Liver (tissue), 9 donors: ENCODE data around the gene PYGM. TPM values are rescaled to one million over a fixed set of nuclear protein-coding genes. Genes with fewer than 3 reads are reported as not detected.

Source experiments
- DNase-seq: peaks from one replicate; pipeline ENCODE4 v3.0.0-alpha.2; 2017; ENCODE audit warnings: low spot score
- H3K27ac ChIP-seq, 2 donors: one replicate each; pipeline ENCODE4 v1.7.0; 2013; ENCODE audit warnings: inconsistent platforms in 2 of 2, low read length in 2 of 2, control low read depth in 1 of 2, low read depth in 1 of 2, mild to moderate bottlenecking in 1 of 2
- H3K27me3 ChIP-seq, 4 donors: one replicate each; pipeline versions ENCODE4 v1.6.1 to v1.7.0; 2013; ENCODE audit warnings: low read length in 3 of 4, inconsistent platforms in 1 of 4, mild to moderate bottlenecking in 1 of 4, moderate library complexity in 1 of 4; ENCODE audit not compliant: control insufficient read depth in 4 of 4, insufficient read depth in 4 of 4
- H3K36me3 ChIP-seq, 4 donors: one replicate each; pipeline versions ENCODE4 v1.6.1 to v1.7.0; 2013; ENCODE audit warnings: low read length in 3 of 4, mild to moderate bottlenecking in 3 of 4, low read depth in 1 of 4, moderate library complexity in 1 of 4; ENCODE audit not compliant: control insufficient read depth in 4 of 4, insufficient read depth in 3 of 4
- H3K4me1 ChIP-seq, 4 donors: one replicate each; pipeline versions ENCODE4 v1.6.1 to v1.7.0; 2013; ENCODE audit warnings: low read length in 3 of 4, mild to moderate bottlenecking in 3 of 4, moderate library complexity in 1 of 4; ENCODE audit not compliant: control insufficient read depth in 4 of 4, insufficient read depth in 4 of 4
- H3K4me3 ChIP-seq, 3 donors: one replicate each; pipeline versions ENCODE4 v1.6.1 to v1.7.0; 2013; ENCODE audit warnings: low read length in 3 of 3, control low read depth in 1 of 3, low read depth in 1 of 3, mild to moderate bottlenecking in 1 of 3
- H3K9ac ChIP-seq, 2 donors: one replicate each; pipeline ENCODE4 v1.7.0; 2013; ENCODE audit warnings: low read length in 2 of 2, mild to moderate bottlenecking in 2 of 2, moderate library complexity in 2 of 2, control low read depth in 1 of 2, low read depth in 1 of 2
- H3K9me3 ChIP-seq, 4 donors: one replicate each; pipeline versions ENCODE4 v1.6.1 to v1.7.0; 2013; ENCODE audit warnings: low read length in 3 of 4; ENCODE audit not compliant: control insufficient read depth in 4 of 4
- CTCF ChIP-seq: fragments of 150-350 bp; IDR thresholded peaks from 2 replicates; pipeline ENCODE4 v1.5.1; 2017; ENCODE audit warnings: improper control_type of control experiment, low read depth, low read length; ENCODE audit not compliant: missing input control
- EGR1 ChIP-seq, 2 donors: IDR thresholded peaks; 2 replicates each; pipeline ENCODE4 v1.6.1; 2016 to 2018; ENCODE audit warnings: antibody characterized with exemption in 2 of 2, low read depth in 2 of 2
- FOXA1 ChIP-seq: IDR thresholded peaks from 2 replicates; pipeline ENCODE4 v1.6.1; 2016; ENCODE audit warnings: antibody characterized with exemption
- FOXA2 ChIP-seq: IDR thresholded peaks from 2 replicates; pipeline ENCODE4 v1.6.1; 2016; ENCODE audit warnings: antibody characterized with exemption
- GABPA ChIP-seq, 2 donors: IDR thresholded peaks in 1 of 2; conservative IDR thresholded peaks in 1 of 2; 2 replicates each; pipeline ENCODE4 v1.6.1; 2016; ENCODE audit warnings: antibody characterized with exemption in 2 of 2, mild to moderate bottlenecking in 1 of 2, moderate library complexity in 1 of 2
- HNF4A ChIP-seq, 2 donors: conservative IDR thresholded peaks; 2 replicates each; pipeline ENCODE4 v1.6.1; 2016; ENCODE audit warnings: antibody characterized with exemption in 2 of 2, mild to moderate bottlenecking in 2 of 2
- HNF4G ChIP-seq: IDR thresholded peaks from 2 replicates; pipeline ENCODE4 v1.6.1; 2016; ENCODE audit warnings: antibody characterized with exemption
- JUND ChIP-seq, 2 donors: IDR thresholded peaks; 2 replicates each; pipeline ENCODE4 v1.6.1; 2016; ENCODE audit warnings: antibody characterized with exemption in 2 of 2
- NR2F2 ChIP-seq: IDR thresholded peaks from 2 replicates; pipeline ENCODE4 v1.6.1; 2016; ENCODE audit warnings: antibody characterized with exemption
- RAD21 ChIP-seq, 2 donors: IDR thresholded peaks; 2 replicates each; pipeline ENCODE4 v1.6.1; 2016; ENCODE audit warnings: antibody characterized with exemption in 2 of 2, mild to moderate bottlenecking in 2 of 2
- RXRA ChIP-seq, 2 donors: IDR thresholded peaks; 2 replicates each; pipeline ENCODE4 v1.6.1; 2017 to 2018; ENCODE audit warnings: antibody characterized with exemption in 2 of 2, mild to moderate bottlenecking in 1 of 2
- SP1 ChIP-seq: IDR thresholded peaks from 2 replicates; pipeline ENCODE4 v1.6.1; 2018; ENCODE audit warnings: antibody characterized with exemption, mild to moderate bottlenecking
- TAF1 ChIP-seq: conservative IDR thresholded peaks from 2 replicates; pipeline ENCODE4 v1.6.1; 2016; ENCODE audit warnings: antibody characterized with exemption, mild to moderate bottlenecking
- YY1 ChIP-seq: IDR thresholded peaks from 2 replicates; pipeline ENCODE4 v1.6.1; 2016; ENCODE audit warnings: antibody characterized with exemption, mild to moderate bottlenecking
- ZBTB33 ChIP-seq: IDR thresholded peaks from 2 replicates; pipeline ENCODE4 v1.6.1; 2016; ENCODE audit warnings: antibody characterized with exemption
- WGBS: extraction: QIAGEN DNeasy Blood & Tissue Kit; methylation state at CpG from one replicate; pipeline ENCODE4 v1.1.7; 2013; 5-methylcytosine and 5-hydroxymethylcytosine counted together
- polyA plus RNA-seq, 2 donors: library from polyadenylated mRNA; stranded (reverse) in 1 of 2; unstranded in 1 of 2; fragments of 200-250 nt in 1 of 2; fragments of >200 nt in 1 of 2; fragmentation: Nextera tagmentation in 1 of 2; extraction: Ambion mirVana in 1 of 2; gene quantifications; one replicate each; pipeline versions ENCODE4 v1.2.1 to v1.2.3, GENCODE V29; 2013 to 2015
- total RNA-seq, 2 donors: library from RNA; depleted of rRNA; stranded (reverse); fragments of >200 nt; gene quantifications; one replicate each; pipeline ENCODE4 v1.2.3, GENCODE V29; 2014
- TF ChIP-seq, protein P1 (sequence below): IDR thresholded peaks from 2 replicates; pipeline ENCODE4 v1.6.1; 2016; ENCODE audit warnings: antibody characterized with exemption, mild to moderate bottlenecking
- TF ChIP-seq, protein P2 (sequence below): IDR thresholded peaks from 2 replicates; pipeline ENCODE4 v1.6.1; 2016; ENCODE audit warnings: antibody characterized with exemption
- TF ChIP-seq, protein P3 (sequence below): IDR thresholded peaks from 2 replicates; pipeline ENCODE4 v1.6.1; 2016; ENCODE audit warnings: antibody characterized with exemption
- donor health status: healthy.
- donor health status: healthy.
- donor health status: healthy.
- donor health status: healthy.
- donor health status: healthy.

Gene PYGM
- total and polyA plus RNA-seq, 4 donors: 0.23 to 1.3 (median 0.29) TPM

DNA sequence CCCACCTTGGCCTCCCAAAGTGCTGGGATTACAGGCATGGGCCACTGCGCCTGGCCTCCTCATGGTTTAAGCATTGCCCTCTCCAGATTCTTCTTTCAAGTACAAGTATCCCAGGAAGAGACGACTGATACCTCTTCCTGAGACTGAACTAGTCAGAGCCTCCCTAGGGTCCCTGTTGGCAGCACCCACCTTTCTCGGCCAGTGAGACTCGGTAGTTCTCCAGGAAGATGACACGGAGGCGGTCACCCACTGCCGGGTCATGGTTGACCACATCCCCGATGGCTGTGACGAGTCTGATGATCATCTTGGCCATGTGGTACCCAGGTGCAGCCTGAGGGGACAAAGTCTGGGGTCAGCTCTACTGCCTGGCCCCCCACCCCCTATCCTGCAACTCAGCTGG is 8.6 kb downstream of the PYGM start:
- H3K9ac ChIP-seq: no peak overlapping the region
- no peaks in the 10 kb centered on the region for H3K27me3 ChIP-seq
- TF ChIP-seq FOXA2: no peak
- no peak for TF ChIP-seq SP1
- no peak for TF ChIP-seq RXRA (IDR thresholded peaks at IDR 0.05)
- no peak for TF ChIP-seq GABPA (IDR thresholded peaks at IDR 0.05 in 1 of 2, conservative IDR thresholded peaks at IDR 0.05 in 1 of 2)
- TF ChIP-seq, protein P1, sequence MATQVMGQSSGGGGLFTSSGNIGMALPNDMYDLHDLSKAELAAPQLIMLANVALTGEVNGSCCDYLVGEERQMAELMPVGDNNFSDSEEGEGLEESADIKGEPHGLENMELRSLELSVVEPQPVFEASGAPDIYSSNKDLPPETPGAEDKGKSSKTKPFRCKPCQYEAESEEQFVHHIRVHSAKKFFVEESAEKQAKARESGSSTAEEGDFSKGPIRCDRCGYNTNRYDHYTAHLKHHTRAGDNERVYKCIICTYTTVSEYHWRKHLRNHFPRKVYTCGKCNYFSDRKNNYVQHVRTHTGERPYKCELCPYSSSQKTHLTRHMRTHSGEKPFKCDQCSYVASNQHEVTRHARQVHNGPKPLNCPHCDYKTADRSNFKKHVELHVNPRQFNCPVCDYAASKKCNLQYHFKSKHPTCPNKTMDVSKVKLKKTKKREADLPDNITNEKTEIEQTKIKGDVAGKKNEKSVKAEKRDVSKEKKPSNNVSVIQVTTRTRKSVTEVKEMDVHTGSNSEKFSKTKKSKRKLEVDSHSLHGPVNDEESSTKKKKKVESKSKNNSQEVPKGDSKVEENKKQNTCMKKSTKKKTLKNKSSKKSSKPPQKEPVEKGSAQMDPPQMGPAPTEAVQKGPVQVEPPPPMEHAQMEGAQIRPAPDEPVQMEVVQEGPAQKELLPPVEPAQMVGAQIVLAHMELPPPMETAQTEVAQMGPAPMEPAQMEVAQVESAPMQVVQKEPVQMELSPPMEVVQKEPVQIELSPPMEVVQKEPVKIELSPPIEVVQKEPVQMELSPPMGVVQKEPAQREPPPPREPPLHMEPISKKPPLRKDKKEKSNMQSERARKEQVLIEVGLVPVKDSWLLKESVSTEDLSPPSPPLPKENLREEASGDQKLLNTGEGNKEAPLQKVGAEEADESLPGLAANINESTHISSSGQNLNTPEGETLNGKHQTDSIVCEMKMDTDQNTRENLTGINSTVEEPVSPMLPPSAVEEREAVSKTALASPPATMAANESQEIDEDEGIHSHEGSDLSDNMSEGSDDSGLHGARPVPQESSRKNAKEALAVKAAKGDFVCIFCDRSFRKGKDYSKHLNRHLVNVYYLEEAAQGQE: no peak
- TF ChIP-seq RAD21 (IDR thresholded peaks at IDR 0.05): no peak
- TF ChIP-seq TAF1: no peak
- TF ChIP-seq EGR1 (IDR thresholded peaks at IDR 0.05; ENCODE audit: low read depth in 2 of 2): no peak
- TF ChIP-seq, protein P2, sequence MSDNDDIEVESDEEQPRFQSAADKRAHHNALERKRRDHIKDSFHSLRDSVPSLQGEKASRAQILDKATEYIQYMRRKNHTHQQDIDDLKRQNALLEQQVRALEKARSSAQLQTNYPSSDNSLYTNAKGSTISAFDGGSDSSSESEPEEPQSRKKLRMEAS: no peak
- no peak for TF ChIP-seq HNF4G
- no peak for TF ChIP-seq FOXA1
- TF ChIP-seq JUND (IDR thresholded peaks at IDR 0.05): no peak
- TF ChIP-seq YY1: no peak
- no peak for TF ChIP-seq ZBTB33
- TF ChIP-seq, protein P3, sequence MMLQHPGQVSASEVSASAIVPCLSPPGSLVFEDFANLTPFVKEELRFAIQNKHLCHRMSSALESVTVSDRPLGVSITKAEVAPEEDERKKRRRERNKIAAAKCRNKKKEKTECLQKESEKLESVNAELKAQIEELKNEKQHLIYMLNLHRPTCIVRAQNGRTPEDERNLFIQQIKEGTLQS: no peak
- TF ChIP-seq HNF4A (conservative IDR thresholded peaks at IDR 0.05): no peak
- H3K9me3 ChIP-seq: no peaks in the 10 kb centered on the region
- no peaks in the 10 kb centered on the region for H3K36me3 ChIP-seq
- no peak overlapping the region for H3K27ac ChIP-seq
- WGBS: 94% methylated on average over 9 of the region's 9 CpGs
- no peak overlapping the region for H3K4me3 ChIP-seq
- no peaks in the 10 kb centered on the region for H3K4me1 ChIP-seq
- DNase-seq: no peak

DNA sequence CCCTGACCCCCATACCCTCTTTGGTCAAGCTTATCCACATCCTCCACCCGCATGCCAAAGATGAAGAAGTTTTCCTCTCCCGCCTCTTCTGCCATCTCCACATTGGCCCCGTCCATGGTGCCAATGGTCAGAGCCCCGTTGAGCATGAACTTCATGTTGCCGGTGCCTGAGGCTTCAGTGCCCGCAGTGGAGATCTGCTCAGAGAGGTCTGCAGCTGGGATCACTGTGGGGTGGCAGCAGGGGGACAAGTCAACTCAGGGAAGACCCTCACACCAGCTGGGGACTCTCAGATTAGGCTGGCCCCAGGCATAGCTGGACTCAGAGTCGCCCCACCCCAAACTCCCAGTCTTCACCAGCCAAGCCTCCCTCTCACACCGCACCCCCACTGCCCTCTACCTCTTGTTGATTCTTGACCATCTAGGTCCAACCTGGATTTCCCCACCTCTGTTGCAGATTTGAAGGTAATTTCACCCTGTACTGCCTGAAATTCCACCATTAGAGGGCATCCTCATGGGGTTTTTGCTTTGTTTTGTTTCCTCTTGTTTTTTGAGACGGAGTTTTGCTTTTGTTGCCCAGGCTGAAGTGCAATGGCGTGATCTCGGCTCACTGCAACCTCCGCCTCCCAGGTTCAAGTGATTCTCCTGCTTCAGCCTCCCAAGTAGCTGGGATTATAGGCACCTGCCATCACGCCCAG is 9.3 kb downstream of the PYGM start:
- Histone ChIP-seq H3K9ac (no peak overlapping the region), H3K27me3 (no peaks in the 10 kb centered on the region), H3K4me1 (peaks cover 0 to 2% (median under 1%) of the 10 kb centered on the region in 4 donors), H3K36me3 (no peaks in the 10 kb centered on the region), H3K9me3 (no peaks in the 10 kb centered on the region), H3K27ac (no peak overlapping the region), H3K4me3 (no peak overlapping the region)
- DNase-seq: no peak
- WGBS: 94% methylated on average over 13 of the region's 13 CpGs
- TF ChIP-seq SP1 (no peak), CTCF (no peak), RAD21 (IDR thresholded peaks at IDR 0.05) (no peak), FOXA2 (no peak), RXRA (IDR thresholded peaks at IDR 0.05) (no peak), HNF4A (conservative IDR thresholded peaks at IDR 0.05) (no peak), JUND (IDR thresholded peaks at IDR 0.05) (no peak), EGR1 (IDR thresholded peaks at IDR 0.05; ENCODE audit: low read depth in 2 of 2) (no peak), GABPA (IDR thresholded peaks at IDR 0.05 in 1 of 2, conservative IDR thresholded peaks at IDR 0.05 in 1 of 2) (no peak), NR2F2 (no peak), HNF4G (no peak), TAF1 (no peak)
- TF ChIP-seq, protein P2: no peak
- TF ChIP-seq, protein P1: no peak
- TF ChIP-seq, protein P3: no peak
